Smooth muscle cell (in vitro differentiated cells): Measurements from ENCODE around the gene ZNF574. TPM values are rescaled to one million over a fixed set of nuclear protein-coding genes. Genes with fewer than 3 reads are reported as not detected.
A peak's percentile ranks its signal among the peaks of the same experiment; 100 is the strongest.

Experiments used
- DNase-seq: peaks from one replicate; lab custom pipeline; 2025; ENCODE audit not compliant: unreplicated experiment; lab: John Stamatoyannopoulos, UW
- H2AFZ ChIP-seq: fragments of 200-600 bp; sonication (generic); 2 replicates; pipeline ENCODE4 v1.6.0; 2016; ENCODE audit warnings: antibody characterized with exemption, low read depth, mild to moderate bottlenecking
- H3F3A ChIP-seq: fragments of 200-600 bp; sonication (generic); 2 replicates; pipeline ENCODE4 v1.6.0; 2017; ENCODE audit warnings: antibody characterized with exemption, low read depth
- H3K27ac ChIP-seq: fragments of 200-600 bp; sonication (generic); 2 replicates; pipeline ENCODE4 v1.5.1; 2016; ENCODE audit warnings: low read depth, mild to moderate bottlenecking
- H3K27me3 ChIP-seq: fragments of 200-600 bp; sonication (generic); 2 replicates; pipeline ENCODE4 v1.6.1; 2016; ENCODE audit warnings: low read depth, mild to moderate bottlenecking
- H3K36me3 ChIP-seq: fragments of 200-600 bp; sonication (generic); 2 replicates; pipeline ENCODE4 v1.5.1; 2016; ENCODE audit warnings: low read depth
- H3K4me1 ChIP-seq: fragments of 200-600 bp; sonication (generic); 2 replicates; pipeline ENCODE4 v1.5.1; 2016; ENCODE audit warnings: low read depth
- H3K4me2 ChIP-seq: fragments of 200-600 bp; sonication (generic); 2 replicates; pipeline ENCODE4 v1.6.0; 2016; ENCODE audit warnings: mild to moderate bottlenecking
- H3K4me3 ChIP-seq: fragments of 200-600 bp; sonication (generic); 2 replicates; pipeline ENCODE4 v1.5.1; 2016; ENCODE audit warnings: mild to moderate bottlenecking
- H3K79me2 ChIP-seq: fragments of 200-600 bp; sonication (generic); 2 replicates; pipeline ENCODE4 v1.6.0; 2016; ENCODE audit warnings: low read depth, mild to moderate bottlenecking
- H3K9ac ChIP-seq: fragments of 200-600 bp; sonication (generic); 2 replicates; pipeline ENCODE4 v1.6.0; 2016; ENCODE audit warnings: low read depth
- H3K9me3 ChIP-seq: fragments of 200-600 bp; sonication (generic); replicated peaks from 2 replicates; pipeline ENCODE4 v1.5.1; 2016; ENCODE audit warnings: low read depth
- H4K20me1 ChIP-seq: fragments of 200-600 bp; sonication (generic); 2 replicates; pipeline ENCODE4 v1.6.0; 2016; ENCODE audit warnings: low read depth
- WGBS: methylation state at CpG from one replicate; pipeline ENCODE4 v1.1.7; 2016; ENCODE audit warnings: low lambda C conversion rate; 5-methylcytosine and 5-hydroxymethylcytosine counted together
- polyA plus RNA-seq: library from polyadenylated mRNA; unstranded; fragments of >200 nt; fragmentation: Nextera tagmentation; extraction: Ambion mirVana; gene quantifications from 2 replicates; pipeline ENCODE4 v1.2.1, GENCODE V29; 2016
- total RNA-seq: library from RNA; depleted of rRNA; stranded (reverse); fragments of >200 nt; gene quantifications from 2 replicates; pipeline ENCODE4 v1.2.3, GENCODE V29; 2014
- TF ChIP-seq, protein P1 (sequence below): fragments of 200-600 bp; sonication (generic); IDR thresholded peaks from 2 replicates; pipeline ENCODE4 v1.5.1; 2017; ENCODE audit warnings: borderline replicate concordance, mild to moderate bottlenecking, antibody characterized with exemption; ENCODE audit not compliant: insufficient read depth, poor library complexity, severe bottlenecking

Gene ZNF574
- total and polyA plus RNA-seq, 2 experiments from 2014 or later: 8.9 to 20.5 TPM

DNA sequence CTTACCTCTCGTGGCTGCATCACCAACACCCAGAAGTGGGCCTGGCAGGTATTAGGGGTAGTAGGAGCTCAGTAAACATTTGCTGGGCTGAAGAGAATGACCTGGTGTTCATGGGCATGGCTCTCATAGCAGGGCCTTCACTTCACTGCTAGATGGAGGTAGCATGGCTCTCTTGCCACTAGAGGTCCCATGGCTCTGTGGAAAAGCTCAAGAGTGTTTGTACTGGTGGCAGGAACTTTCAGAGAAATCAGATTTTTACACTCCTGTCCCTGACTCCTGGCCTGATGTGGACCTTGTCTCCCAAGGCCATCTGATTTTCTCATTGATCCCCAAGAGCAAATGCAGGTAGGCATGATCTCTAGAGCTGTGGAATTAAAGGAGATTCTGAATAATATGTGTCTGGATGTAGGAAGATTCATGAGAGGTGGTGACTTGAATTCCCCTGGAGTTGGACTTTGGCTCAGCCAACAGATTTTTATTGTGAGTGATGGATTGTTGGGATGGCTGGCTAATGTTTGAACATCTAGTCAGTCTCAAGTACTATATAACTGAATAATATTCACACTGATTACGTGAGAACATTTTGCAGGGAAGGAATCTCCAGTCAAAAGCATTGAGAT, 5.7 kb downstream of the ZNF574 start:
- H3K79me2 ChIP-seq: peaks cover 36% of the 10 kb centered on the region
- 98% methylated on average over 2 of the region's 2 CpGs for whole genome bisulfite sequencing

DNA sequence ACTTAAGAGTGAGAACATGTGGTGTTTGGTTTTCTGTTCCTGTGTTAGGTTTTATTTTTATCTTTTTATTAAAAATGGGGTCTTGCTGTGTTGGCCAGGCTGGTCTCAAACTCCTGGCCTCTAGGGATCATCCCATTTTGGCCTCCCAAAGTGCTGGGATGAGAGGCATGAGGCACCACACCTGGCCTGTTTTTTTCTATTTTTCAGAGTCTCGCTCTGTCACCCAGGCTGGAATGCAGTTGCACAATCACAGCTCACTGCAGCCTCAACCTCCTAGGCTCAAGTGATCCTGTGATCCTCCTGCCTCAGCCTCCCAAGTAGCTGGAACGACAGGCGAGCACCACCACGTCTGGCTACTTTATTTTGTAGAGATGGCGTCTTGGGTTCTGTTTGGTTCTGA, 7.6 kb downstream of the ZNF574 start:
- Histone ChIP-seq H3K79me2 (peaks cover 22% of the 10 kb centered on the region), H3K4me1 (peaks cover 1% of the 10 kb centered on the region), H3F3A (peaks cover 3% of the 10 kb centered on the region), H3K9me3 (no peaks in the 10 kb centered on the region), H3K27ac (no peak overlapping the region), H4K20me1 (peaks cover 33% of the 10 kb centered on the region), H2AFZ (no peak overlapping the region), H3K4me2 (no peak overlapping the region), H3K27me3 (no peaks in the 10 kb centered on the region), H3K9ac (no peak overlapping the region), H3K4me3 (no peak overlapping the region), H3K36me3 (no peaks in the 10 kb centered on the region)
- WGBS: 94% methylated on average over 5 of the region's 5 CpGs
- TF ChIP-seq, protein P1, sequence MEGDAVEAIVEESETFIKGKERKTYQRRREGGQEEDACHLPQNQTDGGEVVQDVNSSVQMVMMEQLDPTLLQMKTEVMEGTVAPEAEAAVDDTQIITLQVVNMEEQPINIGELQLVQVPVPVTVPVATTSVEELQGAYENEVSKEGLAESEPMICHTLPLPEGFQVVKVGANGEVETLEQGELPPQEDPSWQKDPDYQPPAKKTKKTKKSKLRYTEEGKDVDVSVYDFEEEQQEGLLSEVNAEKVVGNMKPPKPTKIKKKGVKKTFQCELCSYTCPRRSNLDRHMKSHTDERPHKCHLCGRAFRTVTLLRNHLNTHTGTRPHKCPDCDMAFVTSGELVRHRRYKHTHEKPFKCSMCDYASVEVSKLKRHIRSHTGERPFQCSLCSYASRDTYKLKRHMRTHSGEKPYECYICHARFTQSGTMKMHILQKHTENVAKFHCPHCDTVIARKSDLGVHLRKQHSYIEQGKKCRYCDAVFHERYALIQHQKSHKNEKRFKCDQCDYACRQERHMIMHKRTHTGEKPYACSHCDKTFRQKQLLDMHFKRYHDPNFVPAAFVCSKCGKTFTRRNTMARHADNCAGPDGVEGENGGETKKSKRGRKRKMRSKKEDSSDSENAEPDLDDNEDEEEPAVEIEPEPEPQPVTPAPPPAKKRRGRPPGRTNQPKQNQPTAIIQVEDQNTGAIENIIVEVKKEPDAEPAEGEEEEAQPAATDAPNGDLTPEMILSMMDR: no peak
- no peak for DNase-seq

More for the DNA sequence above, 5.7 kb downstream of the ZNF574 start:
- H3K4me1 ChIP-seq: peaks cover 10% of the 10 kb centered on the region
- DNase-seq: no peak
- no peak overlapping the region for H2AFZ ChIP-seq
- no peak overlapping the region for H3K4me3 ChIP-seq
- H3F3A ChIP-seq: peaks cover 3% of the 10 kb centered on the region
- H4K20me1 ChIP-seq: peaks cover 51% of the 10 kb centered on the region
- TF ChIP-seq, protein P1: peak; percentile 27
- no peaks in the 10 kb centered on the region for H3K9me3 ChIP-seq
- no peak overlapping the region for H3K4me2 ChIP-seq
- H3K36me3 ChIP-seq: no peaks in the 10 kb centered on the region
- H3K27me3 ChIP-seq: no peaks in the 10 kb centered on the region
- H3K9ac ChIP-seq: no peak overlapping the region
- no peak overlapping the region for H3K27ac ChIP-seq

DNA sequence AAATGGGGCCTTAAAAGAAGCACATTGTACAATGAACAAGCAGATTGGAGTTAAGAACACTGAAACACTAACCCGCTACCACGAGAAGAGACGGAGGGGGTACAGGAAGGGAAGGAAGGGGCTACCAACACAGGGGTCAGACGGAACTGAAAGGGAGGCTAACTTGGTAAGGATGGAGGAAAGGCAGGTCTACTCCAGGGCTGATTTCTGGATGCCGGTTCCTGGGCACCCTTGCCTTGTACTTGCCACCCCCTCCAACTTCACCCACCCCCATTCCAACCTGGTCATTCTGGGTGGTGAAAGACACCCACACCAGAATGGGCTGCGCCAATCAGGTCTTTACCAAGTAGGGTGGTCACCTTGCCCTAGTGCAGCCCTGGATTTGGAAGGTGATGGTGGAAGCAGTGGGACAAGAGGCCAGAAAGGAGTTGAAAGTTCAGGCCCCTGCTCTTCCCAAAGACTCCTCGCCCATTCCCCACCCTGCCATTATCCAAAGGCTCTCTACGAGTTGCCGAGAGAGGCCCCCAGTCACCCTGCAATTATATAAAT, 10.3 kb downstream of the ZNF574 start:
- no peaks in the 10 kb centered on the region for H3K36me3 ChIP-seq
- DNase-seq: no peak
- H3K27ac ChIP-seq: no peak overlapping the region
- H3K4me1 ChIP-seq: peaks cover 6% of the 10 kb centered on the region
- H3K9ac ChIP-seq: no peak overlapping the region
- 91% methylated on average over 9 of the region's 9 CpGs for WGBS
- H3K27me3 ChIP-seq: no peaks in the 10 kb centered on the region
- no peak overlapping the region for H3K4me3 ChIP-seq
- H3K4me2 ChIP-seq: no peak overlapping the region
- H2AFZ ChIP-seq: no peak overlapping the region
- no peaks in the 10 kb centered on the region for H3K9me3 ChIP-seq
- TF ChIP-seq, protein P1: no peak
- peaks cover 3% of the 10 kb centered on the region for H3F3A ChIP-seq
- peaks cover 16% of the 10 kb centered on the region for H3K79me2 ChIP-seq
- peaks cover 8% of the 10 kb centered on the region for H4K20me1 ChIP-seq
